GM21619 (cell line): ENCODE data around the gene CRELD2.
"Not testable (repeated sequence)": the region's sequence is repeated elsewhere in the genome, so short reads cannot be mapped to it uniquely, and the experiment has no call there.

Source experiments
- ATAC-seq: cut with Tn5 transposase; IDR thresholded peaks from one replicate; pipeline ENCODE4 v1.9.1; 2021; ENCODE audit not compliant: unreplicated experiment

CRELD2 gene

GRCh38 chr22:49943405-49943765, 25.0 kb downstream of the CRELD2 start:
- ATAC-seq = no peak

GRCh38 chr22:49943771-49944398, 25.5 kb downstream of the CRELD2 start:
- no peak for ATAC-seq

DNA sequence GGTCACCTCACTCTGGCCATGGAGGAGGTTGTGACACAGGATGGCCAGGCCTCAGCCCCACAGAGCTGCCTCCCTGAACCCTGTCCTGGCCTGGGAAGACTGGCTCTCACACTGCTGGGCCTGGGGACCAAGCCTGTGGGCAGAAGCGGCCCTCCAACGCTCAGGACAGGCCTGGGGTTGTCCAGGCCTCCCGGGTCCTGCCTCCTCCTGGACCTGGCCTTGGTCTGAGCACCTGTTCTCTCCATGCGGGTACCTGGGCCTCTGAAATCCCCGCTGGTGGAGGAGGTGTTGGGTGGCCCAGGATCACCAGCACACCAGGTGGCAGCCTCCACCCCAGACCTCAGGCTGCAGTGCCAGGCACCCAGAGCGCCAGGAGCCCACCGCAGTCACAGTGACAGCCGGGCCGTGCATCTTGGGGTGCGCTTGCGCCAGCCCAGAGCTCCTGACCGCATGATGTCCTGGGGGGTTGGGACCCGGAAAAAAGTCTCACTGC, 26.0 kb downstream of the CRELD2 start:
- no peak for ATAC-seq

GRCh38 chr22:49945042-49945794, 26.8 kb downstream of the CRELD2 start:
- not testable (repeated sequence) for ATAC-seq

DNA sequence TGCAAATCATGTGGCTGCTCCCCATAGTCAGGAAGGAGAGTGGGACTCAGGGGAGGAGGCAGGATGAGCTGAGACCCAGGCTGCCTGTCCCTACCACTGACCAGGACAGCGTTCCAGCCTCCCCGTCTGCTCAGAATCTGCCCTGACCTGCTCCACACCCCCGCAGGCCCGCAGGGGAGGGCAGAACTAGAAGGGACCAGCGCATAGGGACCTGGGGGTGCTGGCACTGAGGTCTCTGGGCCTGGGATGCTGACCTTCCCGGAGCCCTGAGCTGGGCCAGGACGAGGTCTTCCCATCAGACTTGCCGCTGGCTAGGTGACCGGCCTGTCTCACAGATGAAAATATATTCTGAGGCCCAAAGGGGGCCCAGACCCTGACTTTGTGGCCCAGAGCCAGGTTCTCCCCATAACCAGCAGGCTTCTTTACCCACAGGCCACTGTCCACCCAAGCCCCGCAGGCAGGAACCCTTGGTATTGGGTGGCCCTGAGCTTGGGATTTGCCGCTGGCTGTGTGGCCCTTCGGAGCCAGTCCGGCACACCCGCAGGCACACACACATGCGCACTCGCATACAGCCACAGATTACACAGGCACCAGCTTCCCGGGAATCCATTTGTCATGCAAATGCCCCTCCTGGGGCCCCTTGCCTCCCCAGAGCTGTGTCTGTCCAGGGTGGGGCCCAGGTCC, 28.3 kb downstream of the CRELD2 start:
- no peak for ATAC-seq

GRCh38 chr22:49947296-49947622, 28.8 kb downstream of the CRELD2 start:
- ATAC-seq = no peak

GRCh38 chr22:49948116-49948957, 29.9 kb downstream of the CRELD2 start:
- ATAC-seq = no peak

GRCh38 chr22:49948958-49949913, 30.8 kb downstream of the CRELD2 start:
- ATAC-seq = no peak

DNA sequence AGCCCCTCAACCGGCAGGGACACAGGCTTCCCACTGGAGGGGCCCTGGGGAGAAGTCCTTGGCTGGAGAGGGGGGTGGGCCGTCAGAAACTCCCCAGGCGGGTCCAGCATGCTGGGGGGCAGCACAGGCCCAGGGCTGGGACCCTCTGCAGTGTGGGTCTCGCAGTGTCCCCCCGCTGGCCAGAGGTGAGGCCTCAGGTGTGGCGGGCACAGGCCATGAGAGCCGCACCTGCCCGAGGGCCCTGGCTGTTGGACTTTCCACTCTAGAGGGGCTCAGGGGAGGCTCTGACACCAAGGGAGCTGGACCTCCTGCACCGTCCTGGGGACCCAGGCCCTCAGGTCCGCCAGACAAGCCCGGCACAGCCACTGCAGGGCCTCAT, 31.5 kb downstream of the CRELD2 start:
- ATAC-seq = no peak

DNA sequence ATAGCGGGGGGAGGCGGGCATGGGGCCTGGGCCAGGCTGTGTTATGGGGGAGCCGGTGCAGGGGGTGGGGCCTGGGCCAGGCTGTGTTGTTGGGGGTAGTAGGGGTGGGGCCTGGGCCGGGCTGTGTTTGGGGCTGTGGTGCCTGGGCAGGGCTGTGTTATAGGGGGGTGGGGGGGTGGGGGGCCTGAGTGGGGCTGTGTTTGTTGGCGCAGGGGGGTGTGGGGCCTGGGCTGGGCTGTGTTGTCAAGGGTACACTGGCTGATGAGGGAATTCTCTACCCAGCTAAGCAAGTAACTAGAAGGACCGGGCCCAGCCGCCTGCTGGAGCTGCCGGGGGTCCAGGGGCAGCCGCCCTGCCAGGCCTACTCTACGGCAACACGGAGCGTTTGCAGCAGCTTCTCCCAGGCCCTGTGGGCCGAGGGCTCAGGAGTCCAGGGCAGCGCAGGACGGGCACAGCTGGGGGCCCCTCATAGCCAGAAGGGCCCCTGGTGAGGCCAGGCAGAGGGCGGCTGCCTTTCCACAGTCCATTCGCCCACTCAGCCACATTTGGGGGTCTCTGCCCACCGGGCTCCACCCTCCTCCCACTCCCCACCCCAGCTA, 32.1 kb downstream of the CRELD2 start:
- ATAC-seq = no peak

DNA sequence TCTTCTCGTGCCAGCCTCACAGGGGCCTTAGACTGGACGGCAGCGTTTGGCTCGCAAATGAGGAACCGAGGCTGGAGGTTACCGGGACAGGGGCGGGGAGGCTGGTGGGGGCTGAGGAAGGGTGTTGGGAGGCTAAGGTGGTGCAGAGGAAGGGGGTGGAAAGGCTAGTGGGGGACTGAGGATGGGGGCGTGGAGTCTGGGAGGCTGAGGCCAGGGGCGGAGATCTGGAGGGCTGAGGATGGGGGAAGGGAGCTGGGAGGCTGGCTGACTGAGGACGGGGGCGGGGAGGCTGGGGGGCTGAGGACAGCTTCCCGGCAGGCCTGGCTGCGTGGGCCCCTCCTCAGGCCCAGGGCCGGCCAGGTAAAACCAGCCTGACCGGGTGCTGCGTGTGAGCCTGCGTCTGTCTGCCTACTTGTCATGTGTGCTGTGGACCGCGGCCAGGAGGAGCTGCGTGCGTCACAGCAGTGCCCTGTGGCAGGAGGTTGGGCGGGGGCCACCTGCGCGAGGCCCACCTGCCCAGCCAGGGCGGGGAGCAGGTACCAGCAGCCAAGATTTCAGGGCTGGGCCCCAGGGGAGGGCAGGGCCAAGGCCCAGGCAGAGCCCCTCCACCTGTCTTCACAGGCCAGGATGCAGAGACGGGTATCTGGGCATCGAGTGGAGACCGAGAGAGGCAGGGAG, 32.7 kb downstream of the CRELD2 start:
- no peak for ATAC-seq

DNA sequence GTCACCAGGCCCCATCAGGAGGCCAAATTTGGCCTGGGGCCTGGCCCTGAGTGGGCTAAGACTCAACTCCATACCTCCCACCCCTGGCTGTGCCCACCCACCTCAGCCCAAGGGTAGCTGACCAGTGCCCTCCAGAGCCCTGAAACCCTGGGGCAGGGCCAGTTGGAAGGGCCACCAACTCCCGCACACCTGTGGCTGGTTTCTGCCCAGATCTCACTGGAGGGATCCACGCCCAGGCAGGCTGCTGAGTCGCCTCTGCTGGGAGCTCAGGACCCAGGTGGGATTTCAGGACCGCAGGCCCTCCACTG, 33.2 kb downstream of the CRELD2 start:
- no peak for ATAC-seq

DNA sequence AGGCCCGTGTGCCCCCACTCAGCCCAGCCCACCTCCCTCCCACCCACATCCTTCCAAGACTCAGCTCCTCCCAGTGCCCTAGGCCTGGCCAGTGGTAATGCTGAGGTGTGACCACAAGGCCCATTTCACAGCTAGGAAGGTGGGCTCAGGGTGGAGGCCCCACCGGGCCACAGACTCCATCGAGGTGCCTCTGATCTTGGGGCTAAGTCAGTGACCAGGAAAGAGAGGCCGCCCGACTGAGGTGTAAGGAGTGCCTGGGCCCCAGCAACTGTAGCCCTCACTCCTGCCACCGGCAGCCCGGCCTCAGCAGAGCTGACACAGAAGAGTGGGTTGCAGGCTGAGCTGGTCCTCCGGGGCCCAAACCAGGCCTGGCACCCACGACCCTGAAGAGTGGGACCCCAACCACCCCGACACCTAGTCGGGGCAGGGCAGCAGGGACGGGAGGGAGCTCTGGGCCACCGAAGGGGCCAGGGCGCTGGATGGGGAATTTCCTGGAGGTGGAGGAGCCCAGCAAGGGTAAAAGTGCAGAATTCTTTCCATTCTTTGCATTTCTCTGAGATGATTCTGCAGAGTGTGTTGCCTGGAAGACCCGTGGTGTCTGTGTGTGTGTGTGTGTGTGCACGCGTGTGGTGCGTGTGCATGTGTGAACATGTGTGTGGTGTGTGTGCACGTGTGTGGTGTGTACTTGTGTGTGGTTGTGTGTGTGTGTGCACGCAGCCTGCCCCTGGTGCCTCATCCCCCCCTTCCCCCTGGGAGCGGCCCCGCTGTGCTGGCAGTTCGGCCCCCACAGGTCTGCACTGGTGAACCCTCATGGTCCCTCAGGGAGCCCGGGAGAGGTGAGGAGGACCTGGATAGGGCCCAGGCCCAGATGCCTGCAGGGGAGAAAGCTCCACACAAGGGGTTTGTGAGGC, 33.8 kb downstream of the CRELD2 start:
- ATAC-seq = no peak

DNA sequence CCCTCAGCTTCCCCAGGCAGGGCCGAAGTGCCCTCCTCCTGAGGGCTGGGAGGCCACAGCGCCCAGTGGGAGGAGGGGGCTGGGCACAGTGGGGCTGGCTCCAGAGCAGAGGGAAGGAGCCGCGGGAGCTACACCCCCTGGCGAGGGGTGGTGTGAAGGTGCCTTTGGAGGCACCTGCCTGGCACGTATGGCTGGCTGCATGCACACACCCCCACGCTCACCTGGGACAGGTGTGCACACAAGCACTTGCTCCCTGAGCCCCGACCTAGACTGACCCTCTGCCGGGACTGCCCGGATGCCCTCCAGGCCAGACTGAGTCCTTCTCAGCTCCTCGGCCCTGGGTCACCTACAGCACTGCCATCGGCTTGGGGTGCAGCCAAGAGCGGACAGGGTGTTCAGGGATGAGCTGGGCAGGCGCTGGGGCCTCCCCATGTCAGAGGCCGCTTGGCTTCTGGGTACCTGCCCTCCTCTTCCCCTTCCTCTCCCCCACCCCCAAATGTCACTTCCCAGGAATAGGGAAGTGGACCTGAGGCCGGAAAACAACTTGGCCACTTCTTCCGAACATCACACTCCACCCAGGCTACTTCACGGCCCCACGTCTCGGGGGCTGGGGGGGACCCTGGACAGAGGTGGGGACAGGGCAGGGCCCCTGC, 34.7 kb downstream of the CRELD2 start:
- no peak for ATAC-seq

- ATAC-seq = no peak
Measured at GRCh38 chr22:49953680-49954344, 35.4 kb downstream of the CRELD2 start.

DNA sequence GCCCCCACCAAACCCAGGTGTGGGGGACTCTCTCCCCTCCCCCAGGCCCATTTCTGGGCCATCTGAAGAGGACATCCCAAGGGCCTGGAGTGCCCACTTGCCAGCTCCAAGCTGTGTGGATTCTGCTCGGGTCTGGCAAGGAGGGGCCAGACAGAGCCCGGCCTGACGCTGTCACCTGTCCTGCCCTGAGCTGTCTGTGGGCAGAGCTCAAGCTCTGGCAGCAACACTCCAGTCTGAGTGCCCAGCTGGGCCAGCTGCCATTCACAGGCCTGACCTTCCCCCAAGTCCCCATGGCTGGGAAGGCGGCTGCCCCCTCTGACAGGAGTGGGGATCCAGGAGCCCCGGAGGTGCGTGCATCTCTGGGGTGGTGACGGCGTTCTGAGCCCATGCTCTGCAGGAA, 35.9 kb downstream of the CRELD2 start:
- ATAC-seq = no peak

DNA sequence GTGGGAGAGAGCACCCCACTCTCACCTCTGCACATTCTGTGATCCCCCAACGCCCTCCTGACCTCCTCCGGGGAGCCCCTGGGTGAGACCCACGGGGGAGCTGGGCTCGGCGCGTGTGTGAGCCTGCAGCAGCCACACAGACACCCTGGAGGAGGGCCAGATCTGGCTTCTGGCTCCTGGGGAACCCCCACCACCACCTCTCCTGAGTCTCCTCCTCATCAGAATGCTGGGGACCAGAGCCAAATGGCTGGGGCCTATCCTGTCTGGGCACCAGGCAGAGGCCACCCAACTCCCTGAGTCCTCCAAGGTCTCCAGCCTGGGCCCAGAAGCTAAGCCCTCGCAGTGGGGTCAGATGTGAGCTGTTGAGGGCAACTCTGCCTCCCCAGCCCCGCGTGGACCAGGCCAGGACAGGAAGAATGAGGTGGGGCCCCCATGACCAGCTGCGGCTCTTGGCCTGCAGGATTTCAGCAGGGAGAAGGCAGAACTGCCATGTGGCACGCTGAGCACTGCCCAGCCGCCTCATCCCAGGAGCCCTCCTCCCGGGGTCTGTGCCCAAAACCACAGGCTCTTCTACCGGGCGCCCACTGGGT, 36.7 kb downstream of the CRELD2 start:
- no peak for ATAC-seq
